BE2C (cell line): Measurements from ENCODE around the gene SKOR1. TPM values are rescaled to one million over a fixed set of nuclear protein-coding genes. Genes with fewer than 3 reads are reported as not detected.

Experiments
- DNase-seq: peaks from one replicate; pipeline ENCODE4 v3.0.0-alpha.2; 2020
- H3K27me3 ChIP-seq: fragments of 250-450 bp; sonication (Bioruptor Pico); 2 replicates; pipeline ENCODE4 v1.5.1; 2020; ENCODE audit warnings: mild to moderate bottlenecking
- H3K36me3 ChIP-seq: fragments of 250-450 bp; sonication (Bioruptor Pico); 2 replicates; pipeline ENCODE4 v1.5.1; 2020; ENCODE audit warnings: mild to moderate bottlenecking
- H3K4me1 ChIP-seq: fragments of 250-450 bp; sonication (Bioruptor Pico); 2 replicates; pipeline ENCODE4 v1.5.1; 2020
- H3K4me3 ChIP-seq: 2 replicates; pipeline ENCODE4 v1.5.1; 2011; ENCODE audit warnings: low read depth, low read length
- H3K9me3 ChIP-seq: fragments of 250-450 bp; sonication (Bioruptor Pico); 2 replicates; pipeline ENCODE4 v1.5.1; 2020
- CTCF ChIP-seq: IDR thresholded peaks from 2 replicates; pipeline ENCODE4 v1.5.1; 2012; ENCODE audit warnings: mild to moderate bottlenecking, low read depth, low read length
- polyA plus RNA-seq: library from polyadenylated mRNA; unstranded; fragments of >200 nt; gene quantifications from one replicate; pipeline ENCODE4 v1.2.1, GENCODE V29; 2012; ENCODE audit warnings: low read depth, missing spikeins; ENCODE audit not compliant: insufficient read length, insufficient read depth

Gene SKOR1
- polyA plus RNA-seq = 0.28 TPM

GRCh38 chr15:67824976-67825880, at the start of gene SKOR1:
Gene SKOR1 (plus strand): TSS chr15:67825509. CDS start chr15:67825603, 94 bp downstream.
- no peaks in the 10 kb centered on the region for H3K36me3 ChIP-seq
- H3K4me1 ChIP-seq = no peaks in the 10 kb centered on the region
- no peaks in the 10 kb centered on the region for H3K9me3 ChIP-seq
- DNase-seq = no peak
- TF ChIP-seq CTCF = no peak
- H3K27me3 ChIP-seq = peaks cover 100% of the 10 kb centered on the region
- H3K4me3 ChIP-seq = no peak within 1 kb of the TSS

- no peaks in the 10 kb centered on the region for H3K27me3 ChIP-seq
- no peak for TF ChIP-seq CTCF
- H3K36me3 ChIP-seq = no peaks in the 10 kb centered on the region
- H3K4me3 ChIP-seq = no peak overlapping the region
- H3K4me1 ChIP-seq = peaks cover 12% of the 10 kb centered on the region
- H3K9me3 ChIP-seq = no peaks in the 10 kb centered on the region
- DNase-seq = no peak
Observed at GRCh38 chr15:67775998-67776397, 49.3 kb upstream of the SKOR1 start.

GRCh38 chr15:67776600-67776999, 48.7 kb upstream of the SKOR1 start:
- H3K27me3 ChIP-seq = no peaks in the 10 kb centered on the region
- peaks cover 11% of the 10 kb centered on the region for H3K4me1 ChIP-seq
- H3K9me3 ChIP-seq = no peaks in the 10 kb centered on the region
- H3K4me3 ChIP-seq = no peak overlapping the region
- H3K36me3 ChIP-seq = no peaks in the 10 kb centered on the region
- no peak for DNase-seq
- no peak for TF ChIP-seq CTCF

GRCh38 chr15:67777071-67777470, 48.2 kb upstream of the SKOR1 start:
- no peaks in the 10 kb centered on the region for H3K36me3 ChIP-seq
- no peak overlapping the region for H3K4me3 ChIP-seq
- TF ChIP-seq CTCF = no peak
- peaks cover 12% of the 10 kb centered on the region for H3K4me1 ChIP-seq
- no peak for DNase-seq
- H3K27me3 ChIP-seq = no peaks in the 10 kb centered on the region
- H3K9me3 ChIP-seq = no peaks in the 10 kb centered on the region

- H3K27me3 ChIP-seq = no peaks in the 10 kb centered on the region
- H3K4me3 ChIP-seq = no peak overlapping the region
- DNase-seq = no peak
- H3K36me3 ChIP-seq = no peaks in the 10 kb centered on the region
- peaks cover 12% of the 10 kb centered on the region for H3K4me1 ChIP-seq
- H3K9me3 ChIP-seq = no peaks in the 10 kb centered on the region
- TF ChIP-seq CTCF = no peak
Observed at GRCh38 chr15:67777773-67778172, 47.5 kb upstream of the SKOR1 start.

- no peak for TF ChIP-seq CTCF
- no peak for DNase-seq
- H3K36me3 ChIP-seq = no peaks in the 10 kb centered on the region
- peaks cover 12% of the 10 kb centered on the region for H3K4me1 ChIP-seq
- no peaks in the 10 kb centered on the region for H3K9me3 ChIP-seq
- H3K4me3 ChIP-seq = no peak overlapping the region
- no peaks in the 10 kb centered on the region for H3K27me3 ChIP-seq
Observed at GRCh38 chr15:67778968-67779548, 46.3 kb upstream of the SKOR1 start.
